Central memory CD8-positive, alpha-beta T cell (primary cell): ENCODE results near the gene PRDM8.

Experiments
- ATAC-seq: fragments of 150-1000 bp; cut with Tn5 transposase; replicated peaks from 2 replicates; pipeline ENCODE4 v1.10.0; 2022; ENCODE audit warnings: mild to moderate bottlenecking, moderate FRiP score, moderate number of reproducible peaks; ENCODE audit not compliant: poor library complexity, severe bottlenecking; ENCODE audit errors: extremely low read depth
- DNase-seq, 2 donors: peaks; one replicate each; pipeline ENCODE4 v3.0.0; 2021; ENCODE audit warnings: low spot score in 2 of 2
- H3K27ac Mint-ChIP-seq: one replicate; pipeline ENCODE4 v1.8.0; 2022; ENCODE audit warnings: low read depth, mild to moderate bottlenecking, moderate library complexity, mixed read lengths
- H3K27me3 Mint-ChIP-seq: one replicate; pipeline ENCODE4 v1.8.0; 2022; ENCODE audit warnings: mixed read lengths
- H3K36me3 Mint-ChIP-seq: one replicate; pipeline ENCODE4 v1.8.0; 2022; ENCODE audit warnings: mild to moderate bottlenecking, moderate library complexity, mixed read lengths; ENCODE audit not compliant: insufficient read depth
- H3K4me1 Mint-ChIP-seq: one replicate; pipeline ENCODE4 v1.8.0; 2022; ENCODE audit warnings: mixed read lengths
- H3K4me3 Mint-ChIP-seq: one replicate; pipeline ENCODE4 v1.8.0; 2022; ENCODE audit warnings: mild to moderate bottlenecking, moderate library complexity, mixed read lengths
- H3K9me3 Mint-ChIP-seq: one replicate; pipeline ENCODE4 v1.8.0; 2022; ENCODE audit warnings: mixed read lengths

PRDM8 gene

GRCh38 chr4:80252427-80252826 is 55.1 kb downstream of the PRDM8 start:
- ATAC-seq: no peak
- Mint-ChIP-seq H3K9me3 (no peaks in the 10 kb centered on the region), H3K27me3 (peaks cover 69% of the 10 kb centered on the region), H3K27ac (no peak overlapping the region), H3K4me3 (no peak overlapping the region), H3K36me3 (no peaks in the 10 kb centered on the region), H3K4me1 (no peaks in the 10 kb centered on the region)
- no peak for DNase-seq

GRCh38 chr4:80252953-80253352 is 55.6 kb downstream of the PRDM8 start:
- Mint-ChIP-seq H3K9me3 (no peaks in the 10 kb centered on the region), H3K4me3 (no peak overlapping the region), H3K27me3 (peaks cover 70% of the 10 kb centered on the region), H3K27ac (no peak overlapping the region), H3K36me3 (no peaks in the 10 kb centered on the region), H3K4me1 (no peaks in the 10 kb centered on the region)
- ATAC-seq: no peak
- DNase-seq: no peak

- Mint-ChIP-seq H3K4me1 (no peaks in the 10 kb centered on the region), H3K27me3 (peaks cover 72% of the 10 kb centered on the region), H3K4me3 (no peak overlapping the region), H3K9me3 (no peaks in the 10 kb centered on the region), H3K27ac (no peak overlapping the region), H3K36me3 (no peaks in the 10 kb centered on the region)
- ATAC-seq (no peak), DNase-seq (no peak)
These were observed 56.2 kb downstream of the PRDM8 start for GRCh38 chr4:80253510-80253909.
